Hepatocyte (in vitro differentiated cells): ENCODE data around the gene HAT1. TPM values are rescaled to one million over a fixed set of nuclear protein-coding genes. Genes with fewer than 3 reads are reported as not detected.

Experiments
- DNase-seq: peaks from one replicate; pipeline ENCODE4 v3.0.0-alpha.2; 2016; ENCODE audit warnings: low spot score
- H2AFZ ChIP-seq: fragments of 200-600 bp; sonication (generic); 2 replicates; pipeline ENCODE4 v1.6.0; 2016; ENCODE audit warnings: antibody characterized with exemption, mild to moderate bottlenecking
- H3K27ac ChIP-seq: fragments of 200-600 bp; sonication (generic); 2 replicates; pipeline ENCODE4 v1.5.1; 2016; ENCODE audit warnings: mild to moderate bottlenecking
- H3K27me3 ChIP-seq: fragments of 200-600 bp; sonication (generic); 2 replicates; pipeline ENCODE4 v1.6.1; 2016
- H3K36me3 ChIP-seq: fragments of 200-600 bp; sonication (generic); replicated peaks from 2 replicates; pipeline ENCODE4 v1.5.1; 2016; ENCODE audit warnings: low read depth; ENCODE audit not compliant: insufficient read depth
- H3K4me1 ChIP-seq: fragments of 200-600 bp; sonication (generic); 2 replicates; pipeline ENCODE4 v1.5.1; 2016; ENCODE audit warnings: mild to moderate bottlenecking, moderate library complexity; ENCODE audit not compliant: insufficient read depth
- H3K4me2 ChIP-seq: fragments of 200-600 bp; sonication (generic); 2 replicates; pipeline ENCODE4 v1.6.0; 2016
- H3K4me3 ChIP-seq: fragments of 200-600 bp; sonication (generic); 2 replicates; pipeline ENCODE4 v1.5.1; 2016; ENCODE audit warnings: mild to moderate bottlenecking
- H3K79me2 ChIP-seq: fragments of 200-600 bp; sonication (generic); 2 replicates; pipeline ENCODE4 v1.6.0; 2017; ENCODE audit warnings: mild to moderate bottlenecking
- H3K9me2 ChIP-seq: fragments of 200-600 bp; sonication (generic); replicated peaks from 2 replicates; pipeline ENCODE4 v1.6.0; 2017; ENCODE audit warnings: mild to moderate bottlenecking; ENCODE audit not compliant: insufficient read depth
- H3K9me3 ChIP-seq: fragments of 200-600 bp; sonication (generic); 2 replicates; pipeline ENCODE4 v1.5.1; 2016; ENCODE audit warnings: low read depth, mild to moderate bottlenecking
- H4K20me1 ChIP-seq: fragments of 200-600 bp; sonication (generic); 2 replicates; pipeline ENCODE4 v1.6.0; 2016; ENCODE audit warnings: mild to moderate bottlenecking; ENCODE audit not compliant: insufficient read depth, poor library complexity, severe bottlenecking
- EZH2 ChIP-seq: fragments of 200-600 bp; sonication (generic); IDR thresholded peaks from 2 replicates; pipeline ENCODE4 v1.6.1; 2016; ENCODE audit warnings: antibody characterized with exemption, mild to moderate bottlenecking, borderline replicate concordance
- EZH2phosphoT487 ChIP-seq: fragments of 200-600 bp; sonication (generic); IDR thresholded peaks from one replicate; pipeline ENCODE4 v1.6.1; 2018; ENCODE audit warnings: antibody characterized with exemption, mild to moderate bottlenecking, low read depth, moderate library complexity; ENCODE audit not compliant: unreplicated experiment, severe bottlenecking
- whole genome bisulfite sequencing: methylation state at CpG from one replicate; pipeline ENCODE4 v1.1.6; 2016; ENCODE audit warnings: low lambda C conversion rate; ENCODE audit errors: missing lambda C conversion rate; 5-methylcytosine and 5-hydroxymethylcytosine counted together
- polyA plus RNA-seq: library from polyadenylated mRNA; unstranded; fragments of >200 nt; fragmentation: Nextera tagmentation; extraction: Ambion mirVana; gene quantifications from 2 replicates; pipeline ENCODE4 v1.2.1, GENCODE V29; 2016
- total RNA-seq: library from RNA; depleted of rRNA; stranded (reverse); fragments of >200 nt; gene quantifications from 2 replicates; pipeline ENCODE4 v1.2.3, GENCODE V29; 2014
- TF ChIP-seq, protein P1 (sequence below): fragments of 200-600 bp; sonication (generic); IDR thresholded peaks from 2 replicates; pipeline ENCODE4 v1.5.1; 2016; ENCODE audit warnings: antibody characterized with exemption, mild to moderate bottlenecking; ENCODE audit not compliant: poor library complexity

Gene HAT1
- total and polyA plus RNA-seq, 2 experiments from 2014 or later = 35.3 to 54.3 TPM

DNA sequence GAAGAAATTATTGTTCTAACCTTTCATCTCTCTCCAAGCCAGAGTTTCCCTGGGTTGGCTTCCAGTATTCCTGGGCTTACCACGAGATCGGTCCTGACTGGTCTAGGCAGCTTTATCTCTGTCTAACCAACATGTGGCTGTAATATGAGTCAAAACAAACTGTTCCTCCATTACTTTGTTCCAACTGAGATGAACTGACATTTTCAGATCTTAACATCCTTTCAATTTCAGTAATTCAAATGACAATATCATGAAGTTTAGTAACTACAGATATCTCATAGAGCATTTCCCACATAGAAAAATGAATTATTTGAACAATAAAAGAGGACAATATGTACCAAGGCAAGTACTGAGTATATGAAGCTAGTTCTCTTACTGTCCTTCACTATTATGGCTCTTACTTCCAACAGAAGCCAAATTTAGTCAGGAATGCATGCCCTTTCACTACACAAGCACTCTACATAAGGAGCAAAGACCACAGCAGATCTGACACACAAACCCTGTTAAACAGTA, 43.7 kb upstream of the HAT1 start:
- 28% methylated on average over 2 of the region's 2 CpGs for WGBS
- no peaks in the 10 kb centered on the region for H3K27me3 ChIP-seq

DNA sequence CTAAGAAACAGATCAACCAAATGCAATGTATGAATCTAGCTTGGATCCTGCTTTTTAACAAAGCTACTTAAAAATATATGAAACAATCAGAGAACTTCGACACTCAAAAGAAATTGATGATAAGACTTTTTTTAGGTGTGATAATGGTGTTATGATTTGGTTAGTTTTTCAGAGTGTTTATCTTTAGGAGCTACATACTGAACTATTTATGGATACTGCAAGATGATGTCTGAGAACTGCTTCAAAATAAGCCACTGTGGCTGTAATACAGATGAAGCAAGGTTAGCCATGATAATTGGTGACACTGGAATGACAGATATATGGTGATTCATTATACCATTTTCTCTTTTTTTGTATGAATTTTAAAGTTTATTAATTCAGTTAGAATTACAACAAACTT, 42.4 kb upstream of the HAT1 start:
- no peak overlapping the region for H3K4me3 ChIP-seq
- 83% methylated on average over 1 of the region's 1 CpG for WGBS
- H3K9me3 ChIP-seq = no peaks in the 10 kb centered on the region
- H3K36me3 ChIP-seq = no peaks in the 10 kb centered on the region
- no peaks in the 10 kb centered on the region for H4K20me1 ChIP-seq
- no peak overlapping the region for H3K4me2 ChIP-seq
- no peak overlapping the region for H2AFZ ChIP-seq
- H3K4me1 ChIP-seq = no peaks in the 10 kb centered on the region
- DNase-seq = no peak
- H3K27me3 ChIP-seq = no peaks in the 10 kb centered on the region
- H3K27ac ChIP-seq = no peak overlapping the region
- H3K79me2 ChIP-seq = no peaks in the 10 kb centered on the region
- no peaks in the 10 kb centered on the region for H3K9me2 ChIP-seq
- TF ChIP-seq EZH2 (no peak), EZH2phosphoT487 (no peak)
- TF ChIP-seq, protein P1, sequence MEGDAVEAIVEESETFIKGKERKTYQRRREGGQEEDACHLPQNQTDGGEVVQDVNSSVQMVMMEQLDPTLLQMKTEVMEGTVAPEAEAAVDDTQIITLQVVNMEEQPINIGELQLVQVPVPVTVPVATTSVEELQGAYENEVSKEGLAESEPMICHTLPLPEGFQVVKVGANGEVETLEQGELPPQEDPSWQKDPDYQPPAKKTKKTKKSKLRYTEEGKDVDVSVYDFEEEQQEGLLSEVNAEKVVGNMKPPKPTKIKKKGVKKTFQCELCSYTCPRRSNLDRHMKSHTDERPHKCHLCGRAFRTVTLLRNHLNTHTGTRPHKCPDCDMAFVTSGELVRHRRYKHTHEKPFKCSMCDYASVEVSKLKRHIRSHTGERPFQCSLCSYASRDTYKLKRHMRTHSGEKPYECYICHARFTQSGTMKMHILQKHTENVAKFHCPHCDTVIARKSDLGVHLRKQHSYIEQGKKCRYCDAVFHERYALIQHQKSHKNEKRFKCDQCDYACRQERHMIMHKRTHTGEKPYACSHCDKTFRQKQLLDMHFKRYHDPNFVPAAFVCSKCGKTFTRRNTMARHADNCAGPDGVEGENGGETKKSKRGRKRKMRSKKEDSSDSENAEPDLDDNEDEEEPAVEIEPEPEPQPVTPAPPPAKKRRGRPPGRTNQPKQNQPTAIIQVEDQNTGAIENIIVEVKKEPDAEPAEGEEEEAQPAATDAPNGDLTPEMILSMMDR = no peak

More for the DNA sequence above, 43.7 kb upstream of the HAT1 start:
- no peaks in the 10 kb centered on the region for H3K4me1 ChIP-seq
- H3K36me3 ChIP-seq = no peaks in the 10 kb centered on the region
- H3K4me2 ChIP-seq = no peak overlapping the region
- TF ChIP-seq EZH2 = no peak
- TF ChIP-seq, protein P1 = no peak
- no peak for TF ChIP-seq EZH2phosphoT487
- H4K20me1 ChIP-seq = no peaks in the 10 kb centered on the region
- H3K27ac ChIP-seq = peak overlapping the region; percentile 37
- H2AFZ ChIP-seq = no peak overlapping the region
- H3K9me3 ChIP-seq = no peaks in the 10 kb centered on the region
- H3K9me2 ChIP-seq = no peaks in the 10 kb centered on the region
- no peaks in the 10 kb centered on the region for H3K79me2 ChIP-seq
- peak; percentile 28 for DNase-seq
- H3K4me3 ChIP-seq = no peak overlapping the region

DNA sequence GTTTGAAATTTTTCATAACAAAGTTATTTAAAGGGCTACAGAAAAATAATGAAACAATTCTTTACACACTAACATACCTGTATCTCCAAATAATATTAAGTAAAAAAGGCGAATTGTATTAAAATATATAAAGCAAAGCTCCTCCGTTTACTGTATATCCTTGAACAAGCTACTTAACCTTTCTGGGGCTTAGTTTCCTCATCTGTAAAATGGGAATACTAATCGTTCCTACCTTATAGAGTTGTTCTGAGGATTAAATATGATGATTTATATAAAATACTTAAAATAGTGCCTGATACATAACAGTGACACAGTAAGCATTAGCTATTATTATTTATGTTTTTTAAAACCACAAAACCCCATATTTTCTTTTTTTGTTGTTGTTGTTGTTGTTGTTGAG, 41.5 kb upstream of the HAT1 start:
- H2AFZ ChIP-seq = no peak overlapping the region
- 96% methylated on average over 3 of the region's 3 CpGs for WGBS
- TF ChIP-seq, protein P1 = no peak
- TF ChIP-seq EZH2phosphoT487 (no peak), EZH2 (no peak)

More for the DNA sequence above, 41.5 kb upstream of the HAT1 start:
- no peak for DNase-seq
- no peaks in the 10 kb centered on the region for H4K20me1 ChIP-seq
- H3K9me2 ChIP-seq = no peaks in the 10 kb centered on the region
- no peaks in the 10 kb centered on the region for H3K27me3 ChIP-seq
- H3K79me2 ChIP-seq = no peaks in the 10 kb centered on the region
- no peaks in the 10 kb centered on the region for H3K4me1 ChIP-seq
- H3K4me2 ChIP-seq = no peak overlapping the region
- H3K36me3 ChIP-seq = no peaks in the 10 kb centered on the region
- no peaks in the 10 kb centered on the region for H3K9me3 ChIP-seq
- no peak overlapping the region for H3K4me3 ChIP-seq
- no peak overlapping the region for H3K27ac ChIP-seq
